ENCODE results near the gene GTF2IRD1. TPM values are rescaled to one million over a fixed set of nuclear protein-coding genes. Genes with fewer than 3 reads are reported as not detected.

The GTF2IRD1 gene
- total RNA-seq, 2 donors from 2014 or later: not detected

Other genes starting within 250 kb of the GTF2IRD1 start
- 100 to 1,000 TPM in 1 of 2 donors, 10 to 100 TPM in 1; 78.0 to 161 TPM for gene LAT2, start 243.9 kb upstream of the GTF2IRD1 start, total RNA-seq
- 10 to 100 TPM; 66.4 to 87.5 TPM for gene RFC2, start 199.5 kb upstream of the GTF2IRD1 start, total RNA-seq
- gene CLIP2, start 164.5 kb upstream of the GTF2IRD1 start, total RNA-seq: 10 to 100 TPM; 12.2 to 17.0 TPM
- gene GTF2I, start 203.8 kb downstream of the GTF2IRD1 start, total RNA-seq: 100 to 1,000 TPM; 103 to 219 TPM

Measured in natural killer cell treated with Interleukin-12 subunit alpha and Interleukin-12 subunit beta and Interleukin-15 and Interleukin-18, amount 100 ng/mL, for 72 hours (primary cell).